Endothelial cell of umbilical vein (primary cell): ENCODE results near the gene PBX3. TPM values are rescaled to one million over a fixed set of nuclear protein-coding genes. Genes with fewer than 3 reads are reported as not detected.

Experiments used
- BruUV-seq: library from RNA; stranded (reverse); fragments of 400-500 nt; replicated peaks from 2 replicates; lab custom pipeline; 2021; lab: Mats Ljungman, UMichigan
- CTCF ChIA-PET: fragments of 300-600, 350-600 bp; sonication (Branson Sonifier 250); formaldehyde crosslinking; loops from one replicate; lab custom pipeline; 2021; ENCODE audit warnings: antibody characterized with exemption, inconsistent platforms; lab: Charles Lee
- POLR2A ChIA-PET: fragments of 300-600, 350-600 bp; sonication (Branson Sonifier 250); formaldehyde crosslinking; loops from one replicate; lab custom pipeline; 2021; ENCODE audit warnings: antibody characterized with exemption, inconsistent platforms; lab: Charles Lee
- DNase-seq: peaks from one replicate; pipeline ENCODE4 v3.0.0-alpha.2; 2011; ENCODE audit warnings: low read depth, low spot score
- FAIRE-seq: peaks from 2 replicates; lab custom pipeline; 2011; peaks lifted over from hg19 to GRCh38; lab: Jason Lieb, UNC
- H2AFZ ChIP-seq: 2 replicates; pipeline ENCODE4 v1.6.0; 2012; ENCODE audit warnings: low read depth, low read length, control low read depth, inconsistent platforms
- H3K27ac ChIP-seq: 2 replicates; pipeline ENCODE4 v1.5.1; 2011; ENCODE audit warnings: low read depth, mild to moderate bottlenecking, control low read depth, low read length, moderate library complexity; ENCODE audit not compliant: insufficient read depth
- H3K27me3 ChIP-seq, 2 experiments: 2 replicates each; pipeline versions ENCODE4 v1.6.0 to v1.6.1; 2011; ENCODE audit warnings: low read length in 2 of 2, mixed read lengths in 1 of 2; ENCODE audit not compliant: control insufficient read depth in 2 of 2, insufficient read depth in 2 of 2
- H3K36me3 ChIP-seq, 2 experiments: 2 replicates in 1 of 2; 3 replicates in 1 of 2; pipeline ENCODE4 v1.5.1; 2011; ENCODE audit warnings: low read length in 2 of 2, mild to moderate bottlenecking in 1 of 2, moderate library complexity in 1 of 2; ENCODE audit not compliant: control insufficient read depth in 2 of 2, insufficient read depth in 2 of 2; ENCODE audit errors: extremely low read depth in 1 of 2
- H3K4me1 ChIP-seq: 3 replicates; pipeline ENCODE4 v1.5.1; 2011; ENCODE audit warnings: mild to moderate bottlenecking, low read length; ENCODE audit not compliant: control insufficient read depth, insufficient read depth; ENCODE audit errors: extremely low read depth
- H3K4me2 ChIP-seq: 2 replicates; pipeline ENCODE4 v1.6.1; 2011; ENCODE audit warnings: low read length, control low read depth, mixed read lengths; ENCODE audit not compliant: insufficient read depth
- H3K4me3 ChIP-seq, 3 experiments: fragments of 200-600 bp in 1 of 3; sonication (generic), shearing (Covaris generic) in 1 of 3; replicated peaks in 1 of 3; 2 replicates each; pipeline ENCODE4 v1.5.1; 2011 to 2016; ENCODE audit warnings: control low read depth in 3 of 3, low read length in 3 of 3, mild to moderate bottlenecking in 2 of 3, inconsistent platforms in 1 of 3, low read depth in 1 of 3, moderate library complexity in 1 of 3; ENCODE audit not compliant: insufficient read depth in 1 of 3
- H3K79me2 ChIP-seq: 2 replicates; pipeline ENCODE4 v1.6.0; 2012; ENCODE audit warnings: low read length, inconsistent platforms; ENCODE audit not compliant: control insufficient read depth, insufficient read depth
- H3K9ac ChIP-seq: replicated peaks from 2 replicates; pipeline ENCODE3; 2011; ENCODE audit warnings: low read length, control low read depth; ENCODE audit not compliant: insufficient read depth; ENCODE audit errors: extremely low read depth
- H3K9me1 ChIP-seq: replicated peaks from 3 replicates; pipeline ENCODE4 v1.6.0; 2011; ENCODE audit warnings: mild to moderate bottlenecking, low read length; ENCODE audit not compliant: control insufficient read depth, insufficient read depth; ENCODE audit errors: extremely low read depth
- H3K9me3 ChIP-seq: replicated peaks from 2 replicates; pipeline ENCODE4 v1.5.1; 2012; ENCODE audit warnings: low read length, inconsistent platforms; ENCODE audit not compliant: control insufficient read depth, insufficient read depth
- H4K20me1 ChIP-seq: replicated peaks from 2 replicates; pipeline ENCODE3; 2011; ENCODE audit warnings: mild to moderate bottlenecking, low read length; ENCODE audit not compliant: control insufficient read depth, insufficient read depth; ENCODE audit errors: extremely low read depth
- CTCF ChIP-seq, 2 donors: IDR thresholded peaks; 1 replicate in 1 of 2; 2 replicates in 1 of 2; pipeline ENCODE4 v1.5.1; 2011; ENCODE audit warnings: low read length in 2 of 2, mild to moderate bottlenecking in 2 of 2, moderate library complexity in 2 of 2, control low read depth in 1 of 2, inconsistent platforms in 1 of 2, low read depth in 1 of 2; ENCODE audit not compliant: insufficient read depth in 1 of 2; ENCODE audit errors: extremely low read depth in 1 of 2
- EZH2 ChIP-seq: IDR thresholded peaks from 2 replicates; pipeline ENCODE4 v1.6.1; 2012; ENCODE audit warnings: borderline replicate concordance, low read depth, mild to moderate bottlenecking, moderate library complexity, low read length, inconsistent platforms; ENCODE audit not compliant: severe bottlenecking
- FOS ChIP-seq: IDR thresholded peaks from 2 replicates; pipeline ENCODE4 v1.6.1; 2011; ENCODE audit warnings: mild to moderate bottlenecking, low read length, moderate library complexity, borderline replicate concordance; ENCODE audit not compliant: insufficient read depth
- GATA2 ChIP-seq: IDR thresholded peaks from 2 replicates; pipeline ENCODE4 v1.7.0; 2011; ENCODE audit warnings: low read depth, mild to moderate bottlenecking, moderate library complexity, mixed read lengths, low read length; ENCODE audit not compliant: insufficient read length, insufficient read depth
- JUN ChIP-seq: IDR thresholded peaks from 2 replicates; pipeline ENCODE4 v1.6.1; 2011; ENCODE audit warnings: borderline replicate concordance, low read depth; ENCODE audit not compliant: insufficient read length, insufficient read depth
- MYC ChIP-seq: IDR thresholded peaks from one replicate; pipeline ENCODE4 v1.6.1; 2011; ENCODE audit warnings: mild to moderate bottlenecking, low read depth, low read length
- POLR2A ChIP-seq: IDR thresholded peaks from 2 replicates; pipeline ENCODE4 v1.6.1; 2012; ENCODE audit warnings: low read depth, mild to moderate bottlenecking, control low read depth, low read length
- POLR2AphosphoS5 ChIP-seq: IDR thresholded peaks from 2 replicates; pipeline ENCODE4 v1.6.1; 2012; ENCODE audit warnings: low read depth, mild to moderate bottlenecking, control low read depth, low read length, moderate library complexity; ENCODE audit not compliant: insufficient read depth
- dilution Hi-C: fragments of 300-500 bp; cut with MboI; formaldehyde crosslinking; loops from one replicate; pipeline ENCODE4 v1.15.0; 2019; ENCODE audit warnings: low sequenced_read_pairs; ENCODE audit not compliant: extremely low pct_ligation_motif_present
- intact Hi-C: fragments of 100-400 bp; cut with micrococcal nuclease; formaldehyde crosslinking; loops from one replicate; pipeline ENCODE4 v1.10.0; 2022
- polyA plus RNA-seq, 4 experiments: library from polyadenylated mRNA; depleted of rRNA in 3 of 4; stranded (reverse) in 3 of 4; unstranded in 1 of 4; fragments of >200 nt; gene quantifications; 2 replicates each; pipeline versions ENCODE4 v1.2.1 to v1.2.3, GENCODE V29; 2011 to 2012; ENCODE audit warnings: missing spikeins in 1 of 4
- total RNA-seq: library from RNA; stranded (reverse); gene quantifications from 2 replicates; pipeline ENCODE4 v1.2.3, GENCODE V29; 2021
- TF ChIP-seq, protein P1 (sequence below): IDR thresholded peaks from 2 replicates; pipeline ENCODE4 v1.6.1; 2011; ENCODE audit not compliant: insufficient read depth, insufficient read length

PBX3 gene
- total and polyA plus RNA-seq, 2 donors (not counting 3 experiments of a cell fraction or from before 2014, with no cell fraction given): 18.8 to 42.0 TPM

DNA sequence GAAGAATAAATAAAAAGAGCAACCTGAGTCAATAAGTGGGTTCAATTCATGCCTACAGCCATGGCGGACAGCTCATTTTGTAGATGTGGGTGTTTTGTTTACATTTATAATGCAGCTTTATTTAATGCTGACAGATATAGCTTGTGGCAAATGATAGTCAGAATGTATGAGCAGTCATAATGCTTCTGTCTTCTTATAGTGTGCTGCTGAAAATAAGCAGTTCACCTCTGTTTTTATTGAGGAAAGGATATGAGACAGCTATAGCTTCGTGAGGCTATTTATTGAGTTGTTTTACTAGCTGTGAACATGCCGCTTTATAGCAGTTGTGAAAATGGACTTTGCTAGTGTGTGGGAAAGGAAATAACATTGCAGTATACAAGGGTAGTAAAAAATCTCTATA, 147.4 kb downstream of the PBX3 start:
- DNase-seq (no peak), FAIRE-seq (no peak)
- CTCF ChIA-PET: interaction anchor here (1.0 to 1.4 kb wide), 2 partner anchors 10 to 15 kb away, joined by 4 read pairs; no protein-coding TSS in a partner anchor
- intact Hi-C loops: no loop called here
- Histone ChIP-seq H3K9ac (no peak overlapping the region), H3K27ac (no peak overlapping the region), H3K4me1 (peaks cover 4% of the 10 kb centered on the region), H3K9me3 (no peaks in the 10 kb centered on the region), H3K9me1 (no peaks in the 10 kb centered on the region), H2AFZ (no peak overlapping the region), H3K79me2 (peaks cover 14% of the 10 kb centered on the region), H3K4me3 (no peak overlapping the region), H3K36me3 (no peaks in the 10 kb centered on the region), H4K20me1 (no peaks in the 10 kb centered on the region), H3K27me3 (no peaks in the 10 kb centered on the region), H3K4me2 (no peak overlapping the region)
- BruUV-seq: no TSS peak
- TF ChIP-seq GATA2 (no peak), POLR2A (no peak), MYC (no peak), POLR2AphosphoS5 (no peak), CTCF (IDR thresholded peaks at IDR 0.05; ENCODE audit: extremely low read depth in 1 of 2, insufficient read depth in 1 of 2, low read depth in 1 of 2, low read length in 2 of 2) (no peak), JUN (no peak), EZH2 (no peak), FOS (no peak)
- TF ChIP-seq, protein P1, sequence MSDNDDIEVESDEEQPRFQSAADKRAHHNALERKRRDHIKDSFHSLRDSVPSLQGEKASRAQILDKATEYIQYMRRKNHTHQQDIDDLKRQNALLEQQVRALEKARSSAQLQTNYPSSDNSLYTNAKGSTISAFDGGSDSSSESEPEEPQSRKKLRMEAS: no peak
- POLR2A ChIA-PET: no interaction called here
- dilution Hi-C loops: no loop called here
